Muscle of arm (tissue), 12 donors: ENCODE results near the gene SLC1A2. TPM values are rescaled to one million over a fixed set of nuclear protein-coding genes. Genes with fewer than 3 reads are reported as not detected.

Experiments
- DNase-seq: peaks from one replicate; pipeline ENCODE4 v3.0.0-alpha.2; 2013
- polyA plus RNA-seq, 12 donors: library from polyadenylated mRNA; unstranded; fragments of 120-200 nt; gene quantifications; one replicate each; pipeline ENCODE4 v1.2.1, GENCODE V29; 2013; ENCODE audit not compliant: insufficient read length in 12 of 12

SLC1A2 gene
- polyA plus RNA-seq, 12 donors, result 0.49 to 2.1 (median 0.82) TPM; not detected in 2

- DNase-seq, result no peak
Observed at GRCh38 chr11:35247428-35247827, 171.9 kb downstream of the SLC1A2 start.

DNA sequence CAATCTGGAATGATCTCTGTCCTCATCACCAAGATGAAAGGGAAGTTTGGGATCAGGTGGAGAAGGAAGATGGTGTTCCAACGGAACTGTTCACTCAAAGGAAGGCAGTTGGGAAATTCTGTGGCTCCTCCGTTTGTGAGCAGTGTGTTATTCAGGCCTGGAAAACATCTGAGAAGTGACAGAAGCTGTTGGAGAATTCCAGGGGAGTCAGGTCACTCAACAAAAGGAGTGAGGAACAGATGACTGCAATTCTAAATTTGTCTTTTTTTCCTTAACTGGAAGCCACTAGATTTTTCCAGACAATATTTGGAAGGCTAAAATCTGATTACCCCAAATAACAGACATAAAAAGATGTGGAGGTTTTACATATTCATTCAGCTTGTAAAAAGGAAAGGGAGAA, 172.6 kb downstream of the SLC1A2 start:
- peak; percentile 71 for DNase-seq

GRCh38 chr11:35245786-35246185, 173.6 kb downstream of the SLC1A2 start:
- no peak for DNase-seq

DNA sequence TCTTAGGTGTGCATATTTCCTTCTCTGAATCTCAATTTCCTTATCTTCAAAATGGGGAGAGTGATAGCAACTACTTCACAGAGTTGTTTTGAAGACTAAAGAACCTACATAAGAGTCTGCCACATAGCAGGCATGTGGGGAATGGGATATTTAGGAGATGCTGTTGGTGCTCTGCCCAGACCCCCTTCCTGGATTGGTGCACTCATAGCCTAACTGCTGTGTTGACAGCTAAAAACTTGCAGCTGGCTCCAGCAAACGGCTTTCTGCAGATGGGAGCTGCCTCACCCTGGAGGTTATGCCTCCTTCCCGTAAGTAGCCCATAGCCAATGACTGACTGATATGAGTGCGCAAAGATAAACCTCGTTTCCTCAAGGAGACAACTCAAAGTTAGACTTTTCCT, 174.3 kb downstream of the SLC1A2 start:
- no peak for DNase-seq

GRCh38 chr11:35243774-35244173, 175.6 kb downstream of the SLC1A2 start:
- no peak for DNase-seq

GRCh38 chr11:35242412-35243242, 176.7 kb downstream of the SLC1A2 start:
- no peak for DNase-seq

- DNase-seq, result no peak
Observed at GRCh38 chr11:35241531-35241930, 177.8 kb downstream of the SLC1A2 start.

DNA sequence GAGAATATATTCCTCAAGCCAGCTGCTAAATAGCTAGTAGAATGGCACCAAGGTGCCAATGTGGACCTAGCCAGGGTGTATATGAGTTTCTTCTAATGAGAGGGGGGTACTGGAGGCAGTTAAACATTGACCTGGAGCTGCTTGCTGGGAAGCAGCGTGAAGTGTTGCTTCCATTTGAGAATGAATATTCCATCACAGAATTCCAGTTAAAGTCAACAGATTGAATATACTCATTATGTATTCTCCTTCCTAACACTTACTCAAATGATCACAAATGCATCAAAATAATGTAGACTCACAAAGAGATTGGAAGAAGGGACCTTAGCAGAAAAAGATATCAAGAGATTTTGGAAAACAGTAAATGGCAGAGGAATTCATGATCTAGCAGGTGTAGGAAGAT, 178.3 kb downstream of the SLC1A2 start:
- DNase-seq, result no peak

DNA sequence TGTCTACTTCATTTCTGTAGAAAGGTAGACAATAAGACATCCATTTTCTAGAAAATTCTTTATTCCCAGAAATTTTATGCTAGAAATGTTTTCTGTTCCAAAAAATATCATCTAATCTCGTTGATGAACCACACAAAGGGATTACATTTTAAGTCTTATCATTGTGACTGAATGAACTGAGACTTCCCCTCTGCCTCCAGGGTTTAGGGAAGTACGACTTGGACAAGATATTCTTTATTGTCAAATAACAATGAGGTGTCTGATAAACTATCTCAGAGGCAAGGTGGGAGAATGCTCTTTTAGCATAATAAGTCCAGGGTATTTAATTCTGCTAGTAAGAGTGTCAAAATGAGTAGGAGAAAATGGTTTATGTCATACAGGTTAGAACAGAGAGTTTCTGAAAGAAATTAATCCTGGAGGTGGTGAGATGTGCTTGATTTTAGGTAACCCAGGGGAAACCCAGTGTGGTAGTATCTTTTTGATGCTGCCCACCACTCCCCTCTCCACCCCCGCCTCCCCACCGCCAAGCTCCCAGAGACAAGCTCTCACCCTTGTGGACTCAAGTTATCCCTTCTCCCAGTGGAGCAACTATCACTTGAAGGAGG, 179.8 kb downstream of the SLC1A2 start:
- DNase-seq, result no peak

- DNase-seq, result no peak
Observed at GRCh38 chr11:35238882-35239281, 180.5 kb downstream of the SLC1A2 start.

DNA sequence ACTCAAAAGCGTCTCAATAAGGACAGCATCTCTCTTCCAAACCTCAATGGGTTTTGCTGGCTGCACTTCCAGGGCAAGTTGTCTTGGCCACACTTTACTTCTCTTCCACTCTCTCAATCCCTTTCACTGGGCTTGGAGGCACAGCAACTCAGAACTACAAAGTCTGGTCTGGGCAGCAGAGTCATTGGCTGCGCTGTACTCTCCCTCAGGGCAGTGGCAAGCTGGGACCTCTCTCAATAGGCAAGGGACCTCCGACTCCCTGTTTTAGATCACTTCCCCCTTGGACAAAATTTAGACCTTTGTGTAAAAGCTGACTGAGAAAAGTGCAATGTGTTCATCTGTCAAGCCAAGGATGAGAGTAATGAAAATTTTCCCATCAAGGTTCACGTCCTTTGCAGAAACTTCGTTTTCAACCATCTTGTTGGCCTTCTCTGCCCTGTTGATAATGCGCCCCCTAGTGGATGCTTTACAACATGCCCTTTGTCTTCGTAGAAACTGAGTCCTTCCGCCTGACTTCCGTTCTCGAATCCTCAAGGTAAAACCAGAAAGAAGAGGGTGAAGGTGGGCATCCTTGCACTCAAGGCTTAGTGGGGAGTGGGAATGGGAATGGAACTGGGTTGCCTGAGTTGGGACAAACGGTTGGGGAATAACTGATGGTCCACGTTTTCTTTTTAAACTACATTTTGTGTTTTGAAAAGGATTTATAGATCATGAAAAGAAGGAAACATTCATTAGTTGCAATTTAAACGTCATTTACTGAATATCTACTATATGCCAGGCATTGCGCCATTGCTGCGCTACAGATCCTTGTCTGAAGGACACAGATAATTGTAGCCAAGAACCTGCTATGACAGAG, 181.3 kb downstream of the SLC1A2 start:
- DNase-seq, result peak; percentile 36

DNA sequence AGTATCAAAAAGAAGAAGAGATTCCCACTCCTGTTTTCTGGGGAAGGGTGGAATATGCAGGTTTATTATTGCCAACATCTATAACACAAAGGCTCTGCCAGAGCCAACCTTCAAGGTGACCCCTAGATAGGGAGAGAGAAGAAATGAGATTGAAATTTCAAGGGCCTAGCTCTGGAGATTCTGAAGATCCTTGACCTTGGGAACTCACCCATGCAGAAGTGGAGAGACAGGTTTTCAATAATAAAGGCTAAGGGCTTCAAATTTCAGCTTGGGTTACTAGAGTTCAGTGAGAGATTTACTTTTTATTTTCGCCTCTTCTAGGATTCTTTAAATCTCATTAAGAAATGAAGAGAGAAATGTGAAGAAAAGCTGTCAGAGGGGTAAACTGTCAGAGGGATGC, 182.0 kb downstream of the SLC1A2 start:
- DNase-seq, result no peak

- no peak for DNase-seq
Observed at GRCh38 chr11:35236667-35237003, 182.7 kb downstream of the SLC1A2 start.

- DNase-seq, result no peak
Observed at GRCh38 chr11:35235936-35236666, 183.3 kb downstream of the SLC1A2 start.

GRCh38 chr11:35235498-35235897, 183.9 kb downstream of the SLC1A2 start:
- DNase-seq, result no peak

GRCh38 chr11:35235157-35235468, 184.2 kb downstream of the SLC1A2 start:
- DNase-seq, result no peak

- DNase-seq, result no peak
Observed at GRCh38 chr11:35234460-35235156, 184.8 kb downstream of the SLC1A2 start.

GRCh38 chr11:35233518-35233917, 185.8 kb downstream of the SLC1A2 start:
- no peak for DNase-seq

- DNase-seq, result no peak
Observed at GRCh38 chr11:35232891-35233330, 186.4 kb downstream of the SLC1A2 start.

- DNase-seq, result no peak
Observed at GRCh38 chr11:35231076-35231860, 188.1 kb downstream of the SLC1A2 start.

DNA sequence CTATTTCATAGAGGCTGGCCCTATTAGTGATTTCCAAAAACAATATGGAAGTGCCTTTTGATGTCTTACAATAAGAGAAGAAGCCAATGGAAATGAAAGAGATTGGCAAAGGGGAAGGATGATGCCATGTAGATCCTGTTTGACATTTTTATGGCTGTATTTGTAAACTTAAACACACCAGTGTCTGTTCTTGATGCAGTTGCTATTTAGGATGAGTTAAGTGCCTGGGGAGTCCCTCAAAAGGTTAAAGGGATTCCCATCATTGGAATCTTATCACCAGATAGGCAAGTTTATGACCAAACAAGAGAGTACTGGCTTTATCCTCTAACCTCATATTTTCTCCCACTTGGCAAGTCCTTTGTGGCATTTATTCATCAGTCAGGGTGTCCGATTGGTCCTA, 189.0 kb downstream of the SLC1A2 start:
- no peak for DNase-seq
